Progenitor cell of endocrine pancreas (in vitro differentiated cells): ENCODE data around the gene RAB44. TPM values are rescaled to one million over a fixed set of nuclear protein-coding genes. Genes with fewer than 3 reads are reported as not detected.

ENCODE experiments used
- DNase-seq: peaks from one replicate; pipeline ENCODE4 v3.0.0; 2021; ENCODE audit warnings: low spot score; ENCODE audit not compliant: unreplicated experiment
- H3K27ac Mint-ChIP-seq: 2 replicates; pipeline ENCODE4 v1.8.0; 2021; ENCODE audit warnings: mild to moderate bottlenecking, moderate library complexity, mixed read lengths
- H3K27me3 Mint-ChIP-seq: 2 replicates; pipeline ENCODE4 v1.8.0; 2021; ENCODE audit warnings: mixed read lengths
- H3K36me3 Mint-ChIP-seq: 2 replicates; pipeline ENCODE4 v1.8.0; 2022; ENCODE audit warnings: mixed read lengths; ENCODE audit not compliant: insufficient read depth
- H3K4me1 Mint-ChIP-seq: 2 replicates; pipeline ENCODE4 v1.8.0; 2021; ENCODE audit warnings: low read depth, mixed read lengths
- H3K4me3 Mint-ChIP-seq: 2 replicates; pipeline ENCODE4 v1.8.0; 2021; ENCODE audit warnings: low read depth, mild to moderate bottlenecking, moderate library complexity, mixed read lengths
- H3K9me3 Mint-ChIP-seq: 2 replicates; pipeline ENCODE4 v1.8.0; 2021; ENCODE audit warnings: low read depth, mixed read lengths
- CTCF ChIP-seq: fragments of 200-600 bp; sonication (generic); IDR thresholded peaks from one replicate; pipeline ENCODE4 v1.5.0; 2021; ENCODE audit warnings: antibody characterized with exemption, mild to moderate bottlenecking; ENCODE audit not compliant: unreplicated experiment
- total RNA-seq: library from RNA; stranded (reverse); gene quantifications from 2 replicates; pipeline ENCODE4 v1.2.1, GENCODE V29; 2021

Gene RAB44
- total RNA-seq, 1 donor from 2014 or later, result not detected

GRCh38 chr6:36755435-36756348 lies 58.1 kb downstream of the RAB44 start:
- Mint-ChIP-seq H3K9me3 (no peaks in the 10 kb centered on the region), H3K27me3 (peaks cover 27% of the 10 kb centered on the region), H3K4me3 (no peak overlapping the region), H3K27ac (no peak overlapping the region), H3K36me3 (no peaks in the 10 kb centered on the region), H3K4me1 (no peaks in the 10 kb centered on the region)
- TF ChIP-seq CTCF, result no peak
- DNase-seq, result no peak

- no peaks in the 10 kb centered on the region for H3K36me3 Mint-ChIP-seq
- TF ChIP-seq CTCF, result no peak
- peaks cover 27% of the 10 kb centered on the region for H3K27me3 Mint-ChIP-seq
- no peaks in the 10 kb centered on the region for H3K9me3 Mint-ChIP-seq
- no peak for DNase-seq
- H3K27ac Mint-ChIP-seq, result no peak overlapping the region
- no peak overlapping the region for H3K4me3 Mint-ChIP-seq
- H3K4me1 Mint-ChIP-seq, result no peaks in the 10 kb centered on the region
Observed at GRCh38 chr6:36756786-36757185, 59.2 kb downstream of the RAB44 start.

GRCh38 chr6:36757206-36757605 lies 59.6 kb downstream of the RAB44 start:
- TF ChIP-seq CTCF, result no peak
- DNase-seq, result no peak
- Mint-ChIP-seq H3K27ac (no peak overlapping the region), H3K4me3 (no peak overlapping the region), H3K27me3 (peaks cover 27% of the 10 kb centered on the region), H3K4me1 (no peaks in the 10 kb centered on the region), H3K9me3 (no peaks in the 10 kb centered on the region), H3K36me3 (no peaks in the 10 kb centered on the region)

GRCh38 chr6:36757943-36758508 lies 60.4 kb downstream of the RAB44 start:
- TF ChIP-seq CTCF, result no peak
- Mint-ChIP-seq H3K36me3 (no peaks in the 10 kb centered on the region), H3K27me3 (peaks cover 27% of the 10 kb centered on the region), H3K4me1 (no peaks in the 10 kb centered on the region), H3K9me3 (no peaks in the 10 kb centered on the region), H3K27ac (no peak overlapping the region), H3K4me3 (no peak overlapping the region)
- DNase-seq, result no peak

- H3K4me3 Mint-ChIP-seq, result no peak overlapping the region
- no peak overlapping the region for H3K27ac Mint-ChIP-seq
Observed at GRCh38 chr6:36758516-36759147, 61.0 kb downstream of the RAB44 start.

More at GRCh38 chr6:36758516-36759147, 61.0 kb downstream of the RAB44 start:
- Mint-ChIP-seq H3K4me1 (no peaks in the 10 kb centered on the region), H3K27me3 (peaks cover 27% of the 10 kb centered on the region), H3K9me3 (no peaks in the 10 kb centered on the region), H3K36me3 (no peaks in the 10 kb centered on the region)
- no peak for TF ChIP-seq CTCF
- no peak for DNase-seq
